CD4-positive, alpha-beta T cell treated with Interleukin-4 for 4 hours (primary cell): ENCODE measurements around the gene SNIP1.
"Not testable (repeated sequence)": the region's sequence is repeated elsewhere in the genome, so short reads cannot be mapped to it uniquely, and the experiment has no call there.

ENCODE experiments used
- DNase-seq: peaks from one replicate; pipeline ENCODE4 v3.0.0-alpha.2; 2020

The SNIP1 gene

GRCh38 chr1:37559080-37559479, 5.0 kb upstream of the SNIP1 start:
- no peak for DNase-seq

DNA sequence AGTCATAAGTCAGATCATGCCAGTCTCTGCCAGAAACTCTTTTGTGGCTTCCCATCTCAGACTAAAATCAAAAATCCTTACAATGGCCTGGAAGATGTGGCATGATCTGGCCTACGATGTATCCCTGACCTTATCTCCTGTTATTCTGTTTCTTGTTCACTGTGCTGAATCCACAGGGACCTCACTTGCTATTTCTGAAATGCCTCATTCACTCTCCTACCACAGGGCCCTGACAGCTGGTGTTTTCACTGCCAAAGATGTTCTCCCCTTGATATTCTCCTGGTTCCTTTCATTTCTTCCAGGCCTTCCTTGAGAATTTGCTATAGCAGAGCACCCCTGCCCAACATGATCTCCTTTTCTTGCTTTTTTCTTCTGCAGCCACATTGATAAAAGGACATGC, 4.3 kb upstream of the SNIP1 start:
- no peak for DNase-seq

DNA sequence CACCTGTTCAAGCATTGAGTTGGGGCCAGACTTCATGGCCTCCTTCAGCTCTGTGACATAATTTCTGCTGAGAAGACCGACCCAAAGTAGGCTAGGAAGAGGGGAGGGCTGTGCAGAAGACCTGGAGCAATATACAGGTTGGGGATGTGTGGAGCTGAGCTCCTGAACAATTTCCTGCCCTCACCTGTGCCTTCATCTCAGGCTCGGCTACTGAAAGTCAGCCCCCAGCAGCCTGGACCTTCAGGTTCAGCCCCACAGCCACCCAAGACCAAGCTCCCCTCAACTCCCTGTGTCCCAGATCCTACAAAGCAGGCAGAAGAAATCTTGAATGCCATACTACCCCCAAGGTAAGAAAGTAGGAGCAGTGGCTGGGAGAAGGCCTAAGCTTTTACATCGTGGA, 3.3 kb upstream of the SNIP1 start:
- DNase-seq: no peak

GRCh38 chr1:37556712-37557196, 2.7 kb upstream of the SNIP1 start, which contains the start of gene DNALI1:
DNALI1 (plus strand) TSS chr1:37556940; CDS start chr1:37556995, 55 bp downstream.
- no peak for DNase-seq

DNA sequence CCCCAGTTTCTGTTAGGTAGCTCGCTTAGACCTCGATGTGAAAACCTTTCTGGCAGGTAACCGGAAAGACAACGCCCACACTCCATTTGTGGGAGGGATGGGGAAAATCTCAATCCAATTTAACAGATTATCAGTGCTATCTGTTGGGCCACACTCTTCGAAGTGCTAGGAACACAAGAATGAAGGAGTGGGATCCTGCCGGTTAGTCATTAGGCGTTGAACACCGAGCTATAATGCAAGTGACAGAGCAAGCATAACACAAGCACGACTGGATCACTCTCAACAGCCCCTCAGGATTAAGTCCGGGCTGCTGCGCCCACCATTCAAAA, 531 bp downstream of the SNIP1 start:
- DNase-seq: no peak

- DNase-seq: no peak
Observed at GRCh38 chr1:37549341-37549740, 4.8 kb downstream of the SNIP1 start.

DNA sequence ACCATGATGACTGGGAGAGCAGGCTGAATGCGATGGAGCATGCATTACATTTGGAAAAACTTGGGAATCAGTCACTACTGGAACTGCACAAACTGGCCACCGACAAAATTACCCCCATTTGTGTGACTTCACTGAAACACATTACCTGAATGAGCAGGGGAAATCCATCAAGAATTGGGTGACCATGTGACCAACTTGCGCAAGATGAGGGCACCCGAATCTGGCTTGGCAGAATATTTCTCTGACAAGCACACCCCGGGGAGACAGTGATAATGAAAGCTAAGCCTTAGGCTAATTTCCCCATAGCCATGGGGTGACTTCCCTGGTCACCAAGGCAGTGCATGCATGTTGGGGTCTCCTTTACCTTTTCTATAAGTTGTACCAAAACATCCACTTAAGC, 9.1 kb downstream of the SNIP1 start:
- DNase-seq: no peak

DNA sequence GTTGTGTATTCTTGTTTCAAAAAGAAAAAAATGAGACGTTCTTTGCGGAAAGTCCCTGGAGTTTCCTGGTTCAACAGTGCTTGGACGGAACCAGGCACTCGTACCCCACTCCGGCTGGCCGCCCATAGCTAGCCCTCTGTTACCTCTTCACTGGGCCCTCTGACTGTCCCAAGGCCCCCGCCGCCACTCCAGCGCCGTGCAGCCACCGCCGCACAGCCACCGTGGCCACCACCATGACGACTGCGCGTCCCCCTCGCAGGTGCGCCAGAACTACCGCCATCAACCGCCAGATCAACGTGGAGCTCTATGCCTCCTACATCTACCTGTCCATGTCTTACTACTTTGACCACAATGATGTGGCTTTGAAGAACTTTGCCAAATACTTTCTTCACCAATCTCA, 9.6 kb downstream of the SNIP1 start:
- no peak for DNase-seq

GRCh38 chr1:37540036-37540785, 13.9 kb downstream of the SNIP1 start:
- no peak for DNase-seq

DNA sequence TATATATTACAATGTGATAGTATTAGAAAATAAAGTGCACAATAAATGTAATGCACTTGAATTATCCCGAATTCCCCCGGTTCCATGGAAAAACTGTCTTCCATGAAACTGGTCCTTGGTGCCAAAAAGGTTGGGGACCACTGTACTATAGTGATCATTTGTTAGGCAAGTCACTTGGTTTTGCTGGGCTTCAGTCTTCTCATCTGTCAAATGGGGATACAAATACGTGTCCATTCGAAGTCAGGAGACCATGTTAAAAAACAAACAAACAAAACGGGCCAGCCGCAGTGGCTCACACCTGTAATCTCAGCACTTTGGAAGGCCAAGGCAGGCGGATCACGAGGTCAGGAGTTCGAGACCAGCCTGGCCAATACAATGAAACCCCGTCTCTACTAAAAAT, 14.9 kb downstream of the SNIP1 start:
- not testable (repeated sequence) for DNase-seq

GRCh38 chr1:37537378-37537777, 16.7 kb downstream of the SNIP1 start:
- no peak for DNase-seq

DNA sequence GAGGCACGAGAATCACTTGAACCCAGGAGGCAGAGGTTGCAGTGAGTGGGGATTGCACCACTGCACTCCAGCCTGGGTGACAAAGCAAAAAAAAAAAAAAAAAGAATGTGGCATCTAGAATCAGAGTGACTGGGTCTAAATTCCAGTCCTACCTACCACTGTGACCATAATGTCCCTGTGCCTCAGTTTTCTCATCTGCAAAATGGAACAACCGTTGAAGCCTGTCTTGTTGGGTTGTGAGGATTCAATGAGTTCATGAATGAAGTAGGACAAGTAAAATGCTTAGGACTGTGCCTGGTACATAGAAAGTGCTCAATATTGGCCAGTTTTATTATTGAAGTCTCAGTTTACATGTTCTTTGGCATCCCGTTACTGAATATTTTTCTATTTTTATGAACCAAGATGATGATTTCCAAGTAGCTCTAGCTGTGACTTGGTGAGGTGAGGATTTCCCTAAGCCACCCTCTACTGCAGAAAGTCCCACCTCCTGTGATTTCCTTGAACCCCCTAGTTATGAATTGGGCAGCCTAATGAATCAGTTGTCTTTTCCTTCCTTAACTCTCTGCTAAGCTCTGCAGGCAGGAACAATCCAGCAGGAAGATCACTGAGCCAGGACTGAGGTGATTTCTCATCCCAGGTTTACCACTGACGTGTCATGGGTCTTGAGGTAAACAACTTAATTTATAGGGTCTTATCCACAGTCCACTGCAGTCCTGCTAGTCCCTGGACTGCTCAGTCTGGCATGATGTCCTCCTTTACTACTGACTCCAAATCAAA, 20.6 kb downstream of the SNIP1 start:
- no peak for DNase-seq

DNA sequence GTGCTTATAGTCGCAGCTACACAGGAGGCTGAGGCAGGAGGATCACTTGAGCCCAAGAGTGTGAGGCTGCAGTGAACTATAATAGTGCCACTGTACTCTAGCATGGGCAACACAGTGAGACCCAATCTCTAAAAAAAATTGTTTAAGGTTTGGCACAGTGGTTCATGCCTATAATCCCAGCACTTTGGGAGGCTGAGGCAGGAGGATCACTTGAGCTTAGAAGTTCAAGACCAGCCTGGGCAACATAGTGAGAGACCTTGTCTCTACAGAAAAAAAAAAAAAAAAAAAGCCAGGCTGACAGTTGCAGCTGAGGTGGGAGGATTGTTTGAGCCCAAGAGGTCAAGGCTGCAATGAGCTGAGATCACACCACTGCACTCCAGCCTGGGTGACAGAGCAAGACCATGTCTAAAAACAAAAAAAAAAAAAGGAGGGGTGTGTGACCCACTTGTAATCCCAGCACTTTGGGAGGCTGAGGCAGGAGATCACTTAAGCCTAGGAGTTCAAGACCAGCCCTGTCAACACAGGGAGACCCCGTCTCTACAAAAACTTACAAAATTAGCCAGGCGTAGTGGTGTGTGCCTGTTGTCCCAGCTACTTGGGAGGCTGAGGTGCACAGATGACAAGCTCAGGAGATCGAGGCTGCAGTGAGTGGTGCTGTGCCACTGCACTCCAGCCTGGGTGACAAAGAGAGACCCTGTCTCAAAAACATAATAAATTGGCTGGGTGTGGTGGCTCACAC, 21.5 kb downstream of the SNIP1 start:
- DNase-seq: not testable (repeated sequence)

- DNase-seq: not testable (repeated sequence)
Observed at GRCh38 chr1:37529888-37530287, 24.2 kb downstream of the SNIP1 start.

DNA sequence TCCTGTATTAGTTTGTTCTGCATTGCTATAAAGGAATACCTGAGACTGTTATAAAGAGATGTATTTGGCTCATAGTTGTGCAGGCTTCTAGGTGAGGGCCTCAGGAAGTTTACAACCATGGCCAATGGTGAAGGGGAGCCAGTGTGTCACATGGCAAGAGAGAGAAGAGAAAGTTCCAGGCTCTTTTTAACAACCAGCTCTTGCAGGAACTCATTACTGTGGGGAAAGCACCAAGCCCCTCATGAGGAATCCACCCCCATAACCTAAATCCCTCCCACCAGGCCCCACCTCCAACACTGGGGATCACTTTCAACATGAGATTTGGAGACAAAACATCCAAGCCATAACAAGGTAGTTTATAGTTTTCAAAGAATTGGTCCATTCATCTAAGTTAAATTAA, 34.5 kb downstream of the SNIP1 start:
- peak; percentile 7 for DNase-seq

DNA sequence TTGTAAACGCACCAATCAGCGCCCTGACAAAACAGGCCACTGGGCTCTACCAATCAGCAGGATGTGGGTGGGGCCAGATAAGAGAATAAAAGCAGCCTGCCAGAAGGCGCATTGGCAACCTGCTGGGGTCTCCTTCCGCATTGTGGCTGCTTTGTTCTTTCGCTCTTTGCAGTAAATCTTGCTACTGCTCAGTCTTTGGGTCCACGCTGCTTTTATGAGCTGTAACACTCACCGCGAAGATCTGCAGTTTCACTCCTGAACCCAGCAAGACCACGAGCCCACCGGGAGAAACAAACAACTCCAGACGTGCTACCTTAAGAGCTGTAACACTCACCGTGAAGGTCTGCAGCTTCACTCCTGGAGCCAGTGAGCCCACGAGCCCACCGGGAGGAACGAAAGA, 35.2 kb downstream of the SNIP1 start:
- peak; percentile 59 for DNase-seq

- not testable (repeated sequence) for DNase-seq
Observed at GRCh38 chr1:37518241-37518640, 35.9 kb downstream of the SNIP1 start.

- no peak for DNase-seq
Observed at GRCh38 chr1:37517569-37517968, 36.5 kb downstream of the SNIP1 start.

GRCh38 chr1:37515185-37516034, 38.7 kb downstream of the SNIP1 start:
- no peak for DNase-seq

DNA sequence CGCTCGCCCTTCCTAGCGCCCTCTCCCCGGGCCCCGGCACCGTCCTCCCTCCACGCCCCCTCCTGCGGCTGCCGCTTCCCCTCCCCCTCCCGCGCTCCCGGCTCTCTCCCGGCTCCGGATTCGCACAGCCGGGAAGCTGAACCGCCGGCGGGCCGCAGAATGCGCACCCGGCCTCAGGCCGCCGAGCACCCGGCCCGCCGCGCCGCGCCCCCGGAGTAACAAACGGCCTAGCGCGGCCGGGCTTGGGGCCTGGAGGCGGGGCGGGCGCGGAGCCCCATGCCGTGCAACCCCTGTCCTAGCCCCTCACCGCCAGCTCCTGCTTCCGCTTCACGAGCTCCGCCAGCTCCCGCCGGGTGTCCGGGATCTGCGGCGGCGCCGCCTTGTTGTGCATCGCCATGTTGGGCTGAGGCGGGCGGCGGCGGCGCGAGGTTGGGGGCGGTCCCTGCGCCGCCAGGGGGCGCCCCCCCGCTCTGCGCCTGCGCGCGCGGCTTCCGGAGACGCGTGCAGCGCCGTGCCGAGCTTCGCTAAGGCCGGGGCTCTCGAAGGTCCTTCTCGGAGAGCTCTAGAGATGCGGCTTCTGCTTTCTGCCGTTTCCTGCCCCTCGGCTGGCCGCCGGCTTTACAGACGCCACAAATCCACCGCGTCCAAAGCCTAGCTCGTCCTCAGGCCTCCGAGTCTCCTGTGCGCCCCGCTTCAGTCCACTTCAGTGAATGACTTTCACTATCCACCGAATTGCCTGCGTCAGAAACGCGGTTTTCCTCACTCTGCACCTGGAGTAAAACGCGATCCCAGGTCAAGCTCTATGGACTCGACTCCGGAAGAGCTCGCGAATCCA, 39.5 kb downstream of the SNIP1 start, which contains the start of gene MEAF6:
MEAF6 (minus strand) TSS at position 417 of the 835 bp plus-strand sequence; CDS start at position 397, 20 bp downstream.
- DNase-seq: peak; percentile 75

DNA sequence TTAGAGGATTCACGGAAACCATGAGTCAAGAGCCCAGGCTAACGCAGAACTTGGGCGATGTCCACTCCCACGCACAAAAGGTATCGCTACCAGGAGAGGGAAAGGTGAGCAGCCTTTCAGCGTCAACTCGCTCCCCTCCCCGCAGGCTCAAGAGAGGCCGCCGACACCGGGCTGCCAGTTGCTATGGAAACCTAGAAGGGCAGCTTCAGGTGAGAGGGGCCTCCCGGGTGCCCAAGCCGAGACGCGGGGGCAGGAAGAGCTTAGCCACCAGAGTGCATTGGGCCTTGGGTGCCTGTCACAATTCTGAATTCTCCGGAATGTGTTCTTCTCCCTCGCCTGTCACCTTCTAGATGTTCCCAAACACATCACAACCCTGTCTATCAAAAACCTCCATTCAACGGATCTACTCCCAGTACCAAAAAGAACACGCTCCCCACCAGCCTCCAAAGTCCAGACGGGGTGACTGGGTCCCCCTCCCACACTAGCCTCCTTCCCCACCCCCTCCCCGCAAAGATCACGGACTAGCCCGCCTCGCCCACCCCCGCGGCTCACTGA, 40.2 kb downstream of the SNIP1 start:
- peak; percentile 58 for DNase-seq
